ENCODE measurements around the gene MYO18A. TPM values are rescaled to one million over a fixed set of nuclear protein-coding genes. Genes with fewer than 3 reads are reported as not detected.

Gene MYO18A
- total and polyA plus RNA-seq, 10 of the 15 experiments (the other 5 are each of a cell fraction or from before 2014, with no cell fraction given): 2.9 to 66.0 (median 24.5) TPM

- TF ChIP-seq TCF12 (IDR thresholded peaks at IDR 0.05; ENCODE audit: low read depth, low read length) (no peak), RBBP5 (conservative IDR thresholded peaks at IDR 0.05) (no peak), E2F4 (IDR thresholded peaks at IDR 0.05; ENCODE audit: low read depth, low read length) (no peak), EED (IDR thresholded peaks at IDR 0.05; ENCODE audit: low read depth) (0 out of 2 replicates have a peak, but pooled peaks have one; percentile 33), SREBF2 (IDR thresholded peaks at IDR 0.05; ENCODE audit: low read length) (no peak), SMAD5 (IDR thresholded peaks at IDR 0.05; ENCODE audit: low read depth) (no peak), ZZZ3 (IDR thresholded peaks at IDR 0.05; ENCODE audit: control insufficient read depth, insufficient read length, low read depth) (no peak), KDM1A (IDR thresholded peaks at IDR 0.05; ENCODE audit: borderline replicate concordance) (no peak), ZBED1 (IDR thresholded peaks at IDR 0.05; ENCODE audit: borderline replicate concordance) (no peak), CREB1 (IDR thresholded peaks at IDR 0.05; ENCODE audit: low read depth) (no peak), EGR1 (IDR thresholded peaks at IDR 0.05; ENCODE audit: borderline replicate concordance in 1 of 2, low read depth in 2 of 2, low read length in 2 of 2) (no peak), BCL11A (IDR thresholded peaks at IDR 0.05; ENCODE audit: low read depth, low read length) (0 out of 2 replicates have a peak, but pooled peaks have one; percentile 24), SRF (IDR thresholded peaks at IDR 0.05; ENCODE audit: low read depth in 2 of 2, low read length in 2 of 2) (no peak), MEF2B (IDR thresholded peaks at IDR 0.05; ENCODE audit: partially characterized antibody, poor library complexity, severe bottlenecking) (no peak), ZNF207 (IDR thresholded peaks at IDR 0.05; ENCODE audit: borderline replicate concordance) (no peak), TARDBP (IDR thresholded peaks at IDR 0.05; ENCODE audit: borderline replicate concordance) (no peak), BHLHE40 (IDR thresholded peaks at IDR 0.05; ENCODE audit: borderline replicate concordance in 1 of 2, low read depth in 2 of 2, low read length in 1 of 2) (no peak), ZBTB11 (CRISPR knock-in tag; IDR thresholded peaks at IDR 0.05) (no peak), ZNF217 (IDR thresholded peaks at IDR 0.05) (no peak), POLR2AphosphoS2 (IDR thresholded peaks at IDR 0.05; ENCODE audit: low read depth, low read length) (no peak), MXI1 (IDR thresholded peaks at IDR 0.05; ENCODE audit: low read depth, low read length) (no peak), ZNF622 (IDR thresholded peaks at IDR 0.05) (no peak), PBX3 (IDR thresholded peaks at IDR 0.05; ENCODE audit: insufficient replicate concordance, low read depth, low read length) (no peak), RFX5 (IDR thresholded peaks at IDR 0.05; ENCODE audit: low read depth, low read length) (no peak), CTCF (IDR thresholded peaks at IDR 0.05 in 2 of 3, conservative IDR thresholded peaks at IDR 0.05 in 1 of 3; ENCODE audit: control insufficient read depth in 2 of 3, extremely low read depth in 1 of 3, insufficient read depth in 1 of 3, low read depth in 3 of 3, low read length in 3 of 3) (no peak)
Observed at GRCh38 chr17:29043539-29044145, 136.6 kb downstream of the MYO18A start (continued).

All from GM12878 (cell line).